ENCODE data around the gene ZMYM2.
A peak's percentile ranks its signal among the peaks of the same experiment; 100 is the strongest.
"Not testable (repeated sequence)": the region's sequence is repeated elsewhere in the genome, so short reads cannot be mapped to it uniquely, and the experiment has no call there.

The ZMYM2 gene

GRCh38 chr13:19960653-19960976 is 2.1 kb downstream of the ZMYM2 start:
- TF ChIP-seq JUND (IDR thresholded peaks at IDR 0.05; ENCODE audit: low read depth) = no peak
- in situ Hi-C loops (cut with HindIII; ENCODE audit: low pct_unique_long_range_greater_than_20kb, low sequenced_read_pairs) = no loop called here
- no peak for DNase-seq (ENCODE audit: low read depth in 1 of 2, low spot score in 1 of 2)

- TF ChIP-seq JUND (IDR thresholded peaks at IDR 0.05; ENCODE audit: low read depth) = no peak
- no peak for DNase-seq (ENCODE audit: low read depth in 1 of 2, low spot score in 1 of 2)
These were observed 3.0 kb downstream of the ZMYM2 start for GRCh38 chr13:19961489-19961888.

GRCh38 chr13:19961924-19962323 is 3.4 kb downstream of the ZMYM2 start:
- TF ChIP-seq JUND (IDR thresholded peaks at IDR 0.05; ENCODE audit: low read depth) = no peak
- in situ Hi-C loops (cut with HindIII; ENCODE audit: low pct_unique_long_range_greater_than_20kb, low sequenced_read_pairs) = no loop called here
- no peak for DNase-seq (ENCODE audit: low read depth in 1 of 2, low spot score in 1 of 2)

More at GRCh38 chr13:19961489-19961888, 3.0 kb downstream of the ZMYM2 start:
- in situ Hi-C loops (cut with HindIII; ENCODE audit: low pct_unique_long_range_greater_than_20kb, low sequenced_read_pairs) = no loop called here

GRCh38 chr13:19962894-19963293 is 4.4 kb downstream of the ZMYM2 start:
- in situ Hi-C loops (cut with HindIII; ENCODE audit: low pct_unique_long_range_greater_than_20kb, low sequenced_read_pairs) = no loop called here
- DNase-seq (ENCODE audit: low read depth in 1 of 2, low spot score in 1 of 2) = no peak
- TF ChIP-seq JUND (IDR thresholded peaks at IDR 0.05; ENCODE audit: low read depth) = no peak

- no peak for TF ChIP-seq JUND (IDR thresholded peaks at IDR 0.05; ENCODE audit: low read depth)
- in situ Hi-C loops (cut with HindIII; ENCODE audit: low pct_unique_long_range_greater_than_20kb, low sequenced_read_pairs) = no loop called here
- no peak for DNase-seq (ENCODE audit: low read depth in 1 of 2, low spot score in 1 of 2)
These were observed 9.1 kb downstream of the ZMYM2 start for GRCh38 chr13:19967621-19968020.

- in situ Hi-C loops (cut with HindIII; ENCODE audit: low pct_unique_long_range_greater_than_20kb, low sequenced_read_pairs); DNase-seq (ENCODE audit: low read depth in 1 of 2, low spot score in 1 of 2): not testable (repeated sequence)
These were observed 16.0 kb downstream of the ZMYM2 start for GRCh38 chr13:19974498-19975009.

GRCh38 chr13:19978831-19979437 is 20.4 kb downstream of the ZMYM2 start:
- in situ Hi-C loops (cut with HindIII; ENCODE audit: low pct_unique_long_range_greater_than_20kb, low sequenced_read_pairs) = no loop called here
- no peak for DNase-seq (ENCODE audit: low read depth in 1 of 2, low spot score in 1 of 2)
- no peak for TF ChIP-seq JUND (IDR thresholded peaks at IDR 0.05; ENCODE audit: low read depth)

GRCh38 chr13:19981685-19982238 is 23.2 kb downstream of the ZMYM2 start:
- no peak for DNase-seq (ENCODE audit: low read depth in 1 of 2, low spot score in 1 of 2)
- in situ Hi-C loops (cut with HindIII; ENCODE audit: low pct_unique_long_range_greater_than_20kb, low sequenced_read_pairs) = no loop called here
- TF ChIP-seq JUND (IDR thresholded peaks at IDR 0.05; ENCODE audit: low read depth) = no peak

GRCh38 chr13:19982447-19983043 is 24.0 kb downstream of the ZMYM2 start:
- in situ Hi-C loops (cut with HindIII; ENCODE audit: low pct_unique_long_range_greater_than_20kb, low sequenced_read_pairs) = no loop called here
- no peak for DNase-seq (ENCODE audit: low read depth in 1 of 2, low spot score in 1 of 2)
- TF ChIP-seq JUND (IDR thresholded peaks at IDR 0.05; ENCODE audit: low read depth) = no peak

- DNase-seq (ENCODE audit: low read depth in 1 of 2, low spot score in 1 of 2) = peak in 1 of 2 experiments; percentile 30
- no peak for TF ChIP-seq JUND (IDR thresholded peaks at IDR 0.05; ENCODE audit: low read depth)
- in situ Hi-C loops (cut with HindIII; ENCODE audit: low pct_unique_long_range_greater_than_20kb, low sequenced_read_pairs) = no loop called here
These were observed 26.1 kb downstream of the ZMYM2 start for GRCh38 chr13:19984430-19985218.

GRCh38 chr13:19985219-19985556 is 26.7 kb downstream of the ZMYM2 start:
- DNase-seq (ENCODE audit: low read depth in 1 of 2, low spot score in 1 of 2) = no peak
- TF ChIP-seq JUND (IDR thresholded peaks at IDR 0.05; ENCODE audit: low read depth) = no peak
- in situ Hi-C loops (cut with HindIII; ENCODE audit: low pct_unique_long_range_greater_than_20kb, low sequenced_read_pairs) = no loop called here

- in situ Hi-C loops (cut with HindIII; ENCODE audit: low pct_unique_long_range_greater_than_20kb, low sequenced_read_pairs) = no loop called here
- no peak for TF ChIP-seq JUND (IDR thresholded peaks at IDR 0.05; ENCODE audit: low read depth)
- no peak for DNase-seq (ENCODE audit: low read depth in 1 of 2, low spot score in 1 of 2)
These were observed 33.0 kb downstream of the ZMYM2 start for GRCh38 chr13:19991531-19991930.

- no peak for DNase-seq (ENCODE audit: low read depth in 1 of 2, low spot score in 1 of 2)
- TF ChIP-seq JUND (IDR thresholded peaks at IDR 0.05; ENCODE audit: low read depth) = no peak
- in situ Hi-C loops (cut with HindIII; ENCODE audit: low pct_unique_long_range_greater_than_20kb, low sequenced_read_pairs) = no loop called here
These were observed 34.5 kb downstream of the ZMYM2 start for GRCh38 chr13:19993024-19993423.

Data from T47D (cell line).